HEK293T (cell line): ENCODE data around the gene NDN.

Experiments used
- ARNT ChIP-seq: fragments of 450-650 bp; IDR thresholded peaks from 2 replicates; pipeline ENCODE4 v1.6.1; 2017; ENCODE audit warnings: mild to moderate bottlenecking
- BHLHE40 ChIP-seq: fragments of 450-650 bp; IDR thresholded peaks from 2 replicates; pipeline ENCODE4 v1.6.1; 2016; ENCODE audit warnings: mild to moderate bottlenecking, moderate library complexity, borderline replicate concordance
- CTBP1 ChIP-seq: fragments of 450-650 bp; IDR thresholded peaks from 2 replicates; pipeline ENCODE4 v1.6.1; 2016; ENCODE audit warnings: borderline replicate concordance
- ELF4 ChIP-seq: fragments of 450-650 bp; IDR thresholded peaks from 2 replicates; pipeline ENCODE4 v1.6.1; 2017; ENCODE audit warnings: antibody characterized with exemption
- FOXA1 ChIP-seq: fragments of 450-650 bp; IDR thresholded peaks from 2 replicates; pipeline ENCODE4 v1.6.1; 2016; ENCODE audit warnings: mild to moderate bottlenecking
- FOXK2 ChIP-seq: fragments of 450-650 bp; IDR thresholded peaks from 2 replicates; pipeline ENCODE4 v1.6.1; 2016; ENCODE audit warnings: mild to moderate bottlenecking
- FOXM1 ChIP-seq: fragments of 450-650 bp; IDR thresholded peaks from 2 replicates; pipeline ENCODE4 v1.6.1; 2017; ENCODE audit warnings: mild to moderate bottlenecking, borderline replicate concordance
- HDGF ChIP-seq: fragments of 450-650 bp; IDR thresholded peaks from 2 replicates; pipeline ENCODE4 v1.6.1; 2017; ENCODE audit warnings: antibody characterized with exemption, borderline replicate concordance
- NFRKB ChIP-seq: fragments of 450-650 bp; IDR thresholded peaks from 2 replicates; pipeline ENCODE4 v1.6.1; 2016; ENCODE audit warnings: mild to moderate bottlenecking, moderate library complexity
- SP1 ChIP-seq: fragments of 450-650 bp; IDR thresholded peaks from 2 replicates; pipeline ENCODE4 v1.6.1; 2017
- SUZ12 ChIP-seq: fragments of 450-650 bp; IDR thresholded peaks from 2 replicates; pipeline ENCODE4 v1.6.1; 2016; ENCODE audit warnings: mild to moderate bottlenecking
- TARDBP ChIP-seq: fragments of 450-650 bp; IDR thresholded peaks from 2 replicates; pipeline ENCODE4 v1.6.1; 2016
- TF ChIP-seq, protein P1 (sequence below): fragments of 450-650 bp; IDR thresholded peaks from 2 replicates; pipeline ENCODE4 v1.6.1; 2016

DNA sequence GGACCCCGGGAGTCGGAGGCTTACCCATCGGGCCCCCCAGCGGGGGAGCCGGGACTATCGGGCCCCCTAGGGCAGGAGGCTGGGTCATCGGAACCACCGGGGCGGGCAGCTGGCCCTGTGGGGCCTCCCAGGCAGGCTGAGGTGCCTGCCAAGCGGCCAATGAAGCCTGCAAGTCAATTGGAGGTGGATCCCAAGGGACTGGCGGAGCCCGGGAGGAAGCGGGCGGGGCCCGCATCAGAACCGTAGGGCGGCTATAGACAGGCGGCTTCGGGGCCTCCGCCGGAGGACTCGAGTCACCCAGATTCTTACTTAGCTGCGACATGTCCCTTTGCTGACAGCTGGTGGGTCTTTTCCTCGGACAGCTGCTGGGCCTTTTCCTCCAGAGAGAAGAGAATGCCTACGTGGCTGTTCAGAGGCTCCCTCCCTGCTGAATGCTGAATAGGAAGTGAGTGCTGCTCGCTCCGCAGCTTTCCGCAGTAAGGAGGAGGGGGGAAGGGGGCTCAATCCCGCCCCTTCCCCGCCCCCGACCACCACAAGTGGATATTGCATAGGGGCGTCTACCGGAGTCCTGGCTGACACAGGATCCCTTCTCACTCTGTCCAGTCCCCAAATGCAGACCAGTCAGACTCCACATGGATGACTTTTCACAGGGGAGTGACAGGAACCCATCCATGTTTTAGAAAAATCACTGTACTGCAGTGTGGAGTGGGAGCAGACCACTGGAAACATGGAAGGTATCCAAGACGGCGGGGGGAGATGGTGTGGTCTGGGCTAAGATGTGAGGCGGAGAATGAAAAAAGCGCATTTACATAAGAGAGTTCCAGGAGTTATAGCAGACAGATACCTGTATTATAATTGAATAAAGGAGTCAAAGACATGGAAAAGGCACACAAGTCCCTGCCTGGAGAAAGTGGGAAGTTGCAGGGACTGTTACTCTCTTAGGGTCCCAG is 39.4 kb downstream of the NDN start, which contains the start of gene MAGEL2:
- TF ChIP-seq SP1 (no peak), TARDBP (no peak), CTBP1 (no peak), HDGF (no peak), NFRKB (no peak), BHLHE40 (no peak), SUZ12 (no peak), FOXK2 (no peak), FOXM1 (no peak), ARNT (no peak), FOXA1 (no peak), ELF4 (no peak)
- TF ChIP-seq, protein P1, sequence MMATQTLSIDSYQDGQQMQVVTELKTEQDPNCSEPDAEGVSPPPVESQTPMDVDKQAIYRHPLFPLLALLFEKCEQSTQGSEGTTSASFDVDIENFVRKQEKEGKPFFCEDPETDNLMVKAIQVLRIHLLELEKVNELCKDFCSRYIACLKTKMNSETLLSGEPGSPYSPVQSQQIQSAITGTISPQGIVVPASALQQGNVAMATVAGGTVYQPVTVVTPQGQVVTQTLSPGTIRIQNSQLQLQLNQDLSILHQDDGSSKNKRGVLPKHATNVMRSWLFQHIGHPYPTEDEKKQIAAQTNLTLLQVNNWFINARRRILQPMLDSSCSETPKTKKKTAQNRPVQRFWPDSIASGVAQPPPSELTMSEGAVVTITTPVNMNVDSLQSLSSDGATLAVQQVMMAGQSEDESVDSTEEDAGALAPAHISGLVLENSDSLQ, result no peak
